Left ventricle myocardium superior (tissue), 1 donor: ENCODE results near the gene TEX29. TPM values are rescaled to one million over a fixed set of nuclear protein-coding genes. Genes with fewer than 3 reads are reported as not detected.

Source experiments
- ATAC-seq: fragments of 200-7000 bp; cut with Tn5 transposase; one replicate; pipeline ENCODE4 v1.9.1; 2020; ENCODE audit warnings: mild to moderate bottlenecking, moderate library complexity
- DNase-seq: peaks from one replicate; pipeline ENCODE4 v3.0.0-alpha.2; 2020
- intact Hi-C: fragments of 100-400 bp; cut with micrococcal nuclease; formaldehyde crosslinking; loops from one replicate; pipeline ENCODE4 v1.11.0; 2022
- total RNA-seq: library from RNA; stranded (reverse); fragmentation: NEBNext Ultra II Directional; extraction: Animal tissue kit (Norgen Biotek cat#: 25700); gene quantifications from one replicate; pipeline ENCODE4 v1.2.1, GENCODE V29; 2021
- donor health status: DM: no; HTN: yes; CAD: no; lungs with severe emphysema.

Gene TEX29
- total RNA-seq, 1 donor from 2014 or later = 0.32 TPM

GRCh38 chr13:111361046-111361872 is 40.8 kb downstream of the TEX29 start:
- DNase-seq (no peak), ATAC-seq (no peak)
- intact Hi-C loops = no loop called here

GRCh38 chr13:111361873-111362648 is 41.6 kb downstream of the TEX29 start:
- ATAC-seq = no peak
- intact Hi-C loops = no loop called here
- DNase-seq = no peak

DNA sequence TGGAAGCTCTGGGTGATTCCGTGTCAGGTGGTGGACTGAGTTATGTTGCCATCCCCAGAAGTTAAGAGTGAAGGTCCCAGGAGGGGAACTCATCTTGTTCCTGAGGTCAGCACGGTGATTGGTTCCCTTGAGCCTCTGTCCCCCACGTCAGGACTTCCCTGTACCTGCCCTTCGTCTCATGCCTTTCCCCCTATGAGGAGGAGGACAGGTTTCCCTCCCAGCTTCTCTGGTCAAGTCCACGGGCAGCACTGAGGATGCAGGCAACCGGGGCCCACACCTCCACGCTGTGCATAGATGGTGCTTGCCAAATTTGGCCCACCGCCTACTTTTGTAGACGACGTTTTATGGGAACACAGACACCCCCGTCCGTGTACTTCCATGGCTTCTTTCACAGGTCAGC is 42.7 kb downstream of the TEX29 start:
- DNase-seq = no peak
- ATAC-seq = no peak
- intact Hi-C loops = no loop called here

GRCh38 chr13:111363591-111363990 is 43.1 kb downstream of the TEX29 start:
- DNase-seq (no peak), ATAC-seq (no peak)
- intact Hi-C loops = no loop called here

GRCh38 chr13:111365149-111366005 is 44.9 kb downstream of the TEX29 start:
- intact Hi-C loops = no loop called here
- no peak for DNase-seq
- no peak for ATAC-seq

- no peak for ATAC-seq
- intact Hi-C loops = no loop called here
- DNase-seq = no peak
Measured at GRCh38 chr13:111367340-111367739, 46.9 kb downstream of the TEX29 start.

GRCh38 chr13:111368091-111368490 is 47.6 kb downstream of the TEX29 start:
- intact Hi-C loops = no loop called here
- DNase-seq = no peak

GRCh38 chr13:111370147-111370546 is 49.7 kb downstream of the TEX29 start:
- intact Hi-C loops = no loop called here
- DNase-seq (no peak), ATAC-seq (no peak)

More at GRCh38 chr13:111368091-111368490, 47.6 kb downstream of the TEX29 start:
- no peak for ATAC-seq

DNA sequence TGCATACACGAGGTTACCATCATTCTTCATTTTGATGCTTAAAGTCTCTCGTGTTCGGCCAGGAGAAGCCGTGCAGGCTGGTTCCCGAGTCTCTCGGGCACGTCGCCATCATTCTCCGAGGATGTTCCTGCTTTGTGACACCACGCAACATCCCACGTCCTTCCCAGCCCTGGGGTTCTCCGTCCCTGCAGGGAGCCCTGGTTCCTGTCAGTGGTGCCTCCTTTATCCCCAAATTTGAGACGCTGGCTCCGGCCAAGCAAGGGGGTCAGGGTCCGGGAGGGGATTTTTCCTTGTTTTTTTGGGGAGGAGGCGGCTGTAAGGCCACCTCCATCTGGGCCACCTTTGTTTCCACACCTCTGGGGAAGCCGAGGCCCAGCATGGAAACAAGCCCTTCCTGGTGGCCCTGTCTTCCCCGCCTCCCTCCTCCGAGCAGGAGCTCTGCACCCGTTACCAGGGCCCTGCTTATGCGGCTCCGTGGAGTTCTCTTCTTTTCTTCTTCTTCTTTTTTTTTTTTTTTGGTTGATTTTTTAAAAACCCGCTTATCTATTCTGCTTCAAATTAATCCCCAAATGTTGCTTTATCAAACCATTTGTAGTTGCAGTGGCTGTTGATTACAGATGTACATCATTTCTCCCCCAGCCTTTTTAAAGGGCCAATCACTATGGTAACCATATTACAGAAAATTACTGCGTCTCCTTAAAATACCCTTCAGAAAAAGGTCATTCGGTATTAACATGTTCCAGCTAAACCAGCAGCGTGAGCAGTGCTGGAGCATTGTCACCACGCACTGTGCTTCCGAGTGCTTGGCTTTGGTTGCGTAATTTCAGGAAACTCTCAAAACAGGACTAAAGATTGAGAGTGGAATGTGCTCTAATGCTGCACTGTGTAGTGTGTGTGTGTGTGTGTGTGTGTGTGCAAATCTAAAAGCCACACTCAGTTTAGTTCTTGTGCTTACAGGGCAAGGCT is 50.4 kb downstream of the TEX29 start:
- ATAC-seq = no peak
- no peak for DNase-seq
- intact Hi-C loops = no loop called here

DNA sequence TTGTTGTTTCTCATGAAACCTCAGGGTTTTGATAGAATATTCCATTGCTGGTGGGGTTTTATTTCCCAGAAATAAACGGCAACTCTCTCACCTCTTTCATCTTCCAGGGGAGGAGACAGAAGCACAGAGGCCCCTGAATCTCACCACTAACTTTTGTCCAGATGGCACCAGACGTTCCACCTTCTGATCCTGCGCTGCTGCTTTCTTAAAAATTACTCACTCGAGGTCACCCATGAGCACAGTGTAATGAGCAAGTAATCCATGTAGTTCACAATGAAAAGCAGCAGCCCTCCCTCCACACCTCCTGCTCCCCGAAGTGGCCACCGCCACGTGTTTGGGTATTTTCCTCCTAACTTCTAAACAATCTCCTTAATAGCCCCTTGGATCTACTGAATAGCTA is 51.3 kb downstream of the TEX29 start:
- intact Hi-C loops = no loop called here
- no peak for DNase-seq
- no peak for ATAC-seq

GRCh38 chr13:111372651-111373425 is 52.4 kb downstream of the TEX29 start:
- intact Hi-C loops = no loop called here
- ATAC-seq = no peak
- no peak for DNase-seq

DNA sequence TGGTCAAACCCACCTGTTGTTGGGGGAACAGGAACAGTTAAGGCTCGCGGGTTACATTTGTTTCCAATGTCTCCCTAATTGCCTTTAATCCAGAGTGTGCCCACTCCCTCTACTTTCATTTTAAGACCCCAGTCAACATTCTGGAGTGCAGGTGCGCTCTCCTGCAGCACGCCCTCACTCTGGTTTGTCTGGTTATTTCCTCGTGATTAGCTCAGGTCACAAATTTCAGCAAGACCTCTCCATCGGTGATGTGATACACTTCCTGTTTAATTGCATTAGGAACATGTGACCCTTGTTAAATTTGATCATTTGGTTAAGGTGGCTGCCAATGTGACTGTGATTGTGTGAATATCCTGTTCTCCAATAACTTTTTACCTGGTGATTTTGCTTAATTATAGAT is 53.0 kb downstream of the TEX29 start:
- ATAC-seq = no peak
- DNase-seq = no peak
- intact Hi-C loops = no loop called here

- DNase-seq = no peak
- no peak for ATAC-seq
- intact Hi-C loops = no loop called here
Measured at GRCh38 chr13:111380431-111380830, 60.0 kb downstream of the TEX29 start.

DNA sequence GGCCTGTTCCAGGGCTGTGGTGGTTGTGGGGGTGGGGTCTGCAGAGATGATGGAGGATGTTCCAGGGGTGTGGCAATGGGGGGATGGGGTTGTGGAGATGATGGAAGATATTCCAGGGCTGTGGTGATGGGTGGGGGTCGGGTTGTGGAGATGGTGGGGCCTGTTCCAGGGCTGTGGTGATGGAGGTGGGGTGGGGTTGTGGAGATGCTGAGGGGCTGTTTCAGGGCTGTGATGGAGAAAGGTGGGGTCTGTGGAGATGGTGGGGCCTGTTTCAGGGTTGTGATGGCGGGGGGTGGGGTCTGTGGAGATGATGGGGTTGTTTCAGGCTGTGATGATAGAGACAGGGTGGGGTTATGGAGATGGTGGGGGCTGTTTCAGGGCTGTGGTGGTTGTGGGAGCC is 62.0 kb downstream of the TEX29 start:
- no peak for DNase-seq
- intact Hi-C loops = no loop called here
- ATAC-seq = no peak

DNA sequence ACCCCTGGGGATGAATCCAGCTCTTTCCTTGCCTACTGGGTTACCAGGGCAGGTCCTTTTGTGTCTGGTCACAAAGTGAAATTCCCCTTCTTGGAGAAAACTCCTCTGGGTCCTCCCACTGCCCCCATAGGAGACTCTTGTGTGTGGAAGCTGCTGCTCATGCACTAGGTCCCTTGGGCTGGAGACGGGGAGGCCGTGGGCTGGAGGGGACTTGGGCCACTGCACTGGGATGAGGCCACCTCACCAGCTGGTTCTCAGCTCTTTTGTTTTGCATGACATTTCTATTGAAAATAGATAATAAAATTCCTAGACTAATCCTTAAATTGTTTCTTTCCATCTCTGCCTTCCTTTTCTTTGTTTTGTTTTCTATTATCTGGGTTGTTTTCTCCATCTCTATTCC is 62.4 kb downstream of the TEX29 start:
- no peak for DNase-seq

DNA sequence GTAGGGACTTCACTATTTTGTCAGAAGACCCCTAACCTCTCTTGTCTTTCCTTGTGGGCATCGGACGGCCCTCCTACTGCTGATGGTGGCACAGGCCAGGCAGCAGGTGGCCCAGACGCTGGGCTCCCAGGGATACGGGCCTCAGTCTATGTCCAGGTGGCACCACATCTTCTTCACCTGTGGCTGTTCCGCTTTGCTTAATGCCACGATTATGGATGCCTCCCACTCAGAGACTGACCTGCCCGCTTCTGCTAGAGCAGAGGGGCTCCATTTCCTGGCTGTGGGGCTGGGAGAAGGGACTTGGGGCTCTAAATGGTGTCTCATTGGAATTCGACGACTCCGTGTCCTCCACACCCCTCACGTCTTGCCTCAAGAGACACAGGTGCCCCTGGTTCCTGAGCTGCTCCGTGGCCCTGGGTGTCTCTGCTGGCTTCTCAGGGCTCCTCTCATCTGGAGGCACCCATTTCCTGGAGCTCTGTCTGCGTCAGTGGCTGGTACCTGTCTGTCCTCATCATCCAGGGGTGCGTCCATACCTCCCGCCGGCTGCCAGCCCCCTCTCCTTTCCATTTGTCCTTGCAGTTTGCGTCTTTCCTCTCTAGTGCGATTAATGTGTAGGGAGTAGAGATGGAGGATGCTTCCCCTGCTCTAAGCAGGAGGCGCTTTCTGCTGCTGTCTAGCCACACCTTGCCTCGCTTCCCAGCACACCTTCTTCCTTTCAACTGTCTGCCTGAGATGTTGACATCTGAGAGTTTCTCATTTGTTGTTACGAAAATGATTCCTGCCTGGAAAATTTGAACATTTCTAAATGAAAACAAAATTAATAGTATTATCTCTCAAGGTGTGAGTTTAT is 63.4 kb downstream of the TEX29 start:
- DNase-seq = no peak
- ATAC-seq = no peak

More for the DNA sequence above, 62.4 kb downstream of the TEX29 start:
- no peak for ATAC-seq
- intact Hi-C loops = no loop called here

More for the DNA sequence above, 63.4 kb downstream of the TEX29 start:
- intact Hi-C loops = no loop called here
